Caco-2 (cell line): ENCODE data around the gene USP24. TPM values are rescaled to one million over a fixed set of nuclear protein-coding genes. Genes with fewer than 3 reads are reported as not detected.

Experiments used
- BruUV-seq: library from RNA; stranded (reverse); fragments of 400-500 nt; replicated peaks from 2 replicates; lab custom pipeline; 2021; lab: Mats Ljungman, UMichigan
- CTCF ChIA-PET: fragments of 300-600 bp; sonication (Branson Sonifier 250); formaldehyde crosslinking; loops from one replicate; lab custom pipeline; 2022; ENCODE audit warnings: antibody characterized with exemption; lab: Charles Lee
- POLR2A ChIA-PET: fragments of 300-600 bp; sonication (Branson Sonifier 250); formaldehyde crosslinking; loops from one replicate; lab custom pipeline; 2022; ENCODE audit warnings: antibody characterized with exemption; lab: Charles Lee
- DNase-seq, 2 experiments: peaks; one replicate each; pipeline versions ENCODE4 v3.0.0 to v3.0.0-alpha.2; 2020 to 2022
- H3K27me3 ChIP-seq: replicated peaks from 2 replicates; pipeline ENCODE4 v1.6.0; 2011; ENCODE audit warnings: low read length; ENCODE audit not compliant: control insufficient read depth, insufficient read depth
- H3K36me3 ChIP-seq: 2 replicates; pipeline ENCODE4 v1.5.1; 2011; ENCODE audit warnings: low read length; ENCODE audit not compliant: control insufficient read depth, insufficient read depth
- H3K4me1 ChIP-seq: fragments of 250-450 bp; sonication (Bioruptor Pico); 2 replicates; pipeline ENCODE4 v1.5.1; 2020; ENCODE audit warnings: mild to moderate bottlenecking
- H3K4me3 ChIP-seq: 2 replicates; pipeline ENCODE4 v1.5.1; 2011; ENCODE audit warnings: low read depth, mild to moderate bottlenecking, control low read depth, low read length
- H3K9me3 ChIP-seq: fragments of 250-450 bp; sonication (Bioruptor Pico); 2 replicates; pipeline ENCODE4 v1.5.1; 2020; ENCODE audit warnings: mild to moderate bottlenecking, moderate library complexity
- H3K27ac Mint-ChIP-seq: one replicate; pipeline ENCODE4 v1.8.0; 2022; ENCODE audit warnings: mixed read lengths; ENCODE audit not compliant: unreplicated experiment
- H3K27me3 Mint-ChIP-seq: one replicate; pipeline ENCODE4 v1.8.0; 2022; ENCODE audit warnings: mixed read lengths; ENCODE audit not compliant: insufficient read depth, unreplicated experiment
- H3K36me3 Mint-ChIP-seq: one replicate; pipeline ENCODE4 v1.8.0; 2022; ENCODE audit warnings: mild to moderate bottlenecking, mixed read lengths; ENCODE audit not compliant: insufficient read depth, unreplicated experiment
- H3K4me1 Mint-ChIP-seq: one replicate; pipeline ENCODE4 v1.8.0; 2022; ENCODE audit warnings: low read depth, mixed read lengths; ENCODE audit not compliant: unreplicated experiment
- H3K4me3 Mint-ChIP-seq: one replicate; pipeline ENCODE4 v1.8.0; 2022; ENCODE audit warnings: mild to moderate bottlenecking, moderate library complexity, mixed read lengths; ENCODE audit not compliant: unreplicated experiment
- H3K9me3 Mint-ChIP-seq: one replicate; pipeline ENCODE4 v1.8.0; 2022; ENCODE audit warnings: mixed read lengths; ENCODE audit not compliant: unreplicated experiment
- intact Hi-C: fragments of 100-400 bp; cut with micrococcal nuclease; formaldehyde crosslinking; loops from one replicate; pipeline ENCODE4 v1.10.0; 2022; ENCODE audit not compliant: unreplicated experiment
- total RNA-seq: library from RNA; stranded (reverse); gene quantifications from 2 replicates; pipeline ENCODE4 v1.2.3, GENCODE V29; 2022
- TF ChIP-seq, protein P1 (sequence below), 2 experiments: fragments of 200-600 bp in 1 of 2; IDR thresholded peaks; 1 replicate in 1 of 2; 2 replicates in 1 of 2; pipeline versions ENCODE4 v1.5.1 to v1.8.0; 2011 to 2022; ENCODE audit warnings: antibody characterized with exemption in 1 of 2, control low read depth in 1 of 2, inconsistent platforms in 1 of 2, low read depth in 1 of 2, low read length in 1 of 2, mild to moderate bottlenecking in 1 of 2, moderate library complexity in 1 of 2; ENCODE audit not compliant: insufficient read depth in 1 of 2, severe bottlenecking in 1 of 2, unreplicated experiment in 1 of 2

The USP24 gene
- total RNA-seq, 1 experiment from 2014 or later: 34.7 TPM

DNA sequence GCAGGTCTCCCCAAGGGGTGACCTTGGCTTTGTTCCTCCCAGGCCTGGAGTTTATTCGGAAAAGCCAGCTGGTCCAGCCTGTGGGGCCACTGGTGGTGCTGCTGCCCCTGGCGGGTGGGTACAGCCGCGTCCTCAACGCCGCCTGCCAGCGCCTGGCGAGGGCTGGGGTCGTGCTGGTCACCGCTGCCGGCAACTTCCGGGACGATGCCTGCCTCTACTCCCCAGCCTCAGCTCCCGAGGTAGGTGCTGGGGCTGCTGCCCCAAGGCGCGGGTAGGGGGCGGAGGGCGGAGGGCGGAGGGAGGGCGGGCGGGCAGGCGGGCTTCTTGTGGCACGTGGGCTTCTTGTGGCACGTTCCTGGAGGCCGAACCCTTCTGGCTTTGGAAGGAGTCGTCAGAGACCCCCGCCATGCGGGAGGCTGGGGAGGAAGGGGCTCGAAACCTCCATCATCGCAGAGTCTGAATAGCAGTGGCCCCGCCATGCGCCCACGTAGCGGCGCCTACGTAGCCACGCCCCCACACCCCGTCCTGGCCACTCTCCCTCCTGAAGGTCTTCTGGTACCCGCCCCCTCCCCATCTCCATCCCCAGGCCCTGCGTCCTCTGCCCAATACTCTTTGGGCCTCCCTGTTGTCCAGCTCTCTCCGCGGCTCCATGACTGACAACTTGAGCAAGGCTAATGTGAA is 159.1 kb downstream of the USP24 start:
- Histone ChIP-seq H3K9me3 (no peaks in the 10 kb centered on the region), H3K4me3 (no peak overlapping the region), H3K36me3 (no peaks in the 10 kb centered on the region; the same call in none of the 2 replicates), H3K27me3 (no peaks in the 10 kb centered on the region), H3K4me1 (no peaks in the 10 kb centered on the region)
- no TSS peak for BruUV-seq
- Mint-ChIP-seq H3K9me3 (no peaks in the 10 kb centered on the region), H3K4me3 (no peak overlapping the region), H3K27ac (no peak overlapping the region), H3K36me3 (peaks cover 32% of the 10 kb centered on the region), H3K4me1 (no peaks in the 10 kb centered on the region), H3K27me3 (no peaks in the 10 kb centered on the region)
- ChIA-PET CTCF (no interaction called here), POLR2A (no interaction called here)
- DNase-seq: peak in 1 of 2 experiments; percentile 12
- TF ChIP-seq, protein P1, sequence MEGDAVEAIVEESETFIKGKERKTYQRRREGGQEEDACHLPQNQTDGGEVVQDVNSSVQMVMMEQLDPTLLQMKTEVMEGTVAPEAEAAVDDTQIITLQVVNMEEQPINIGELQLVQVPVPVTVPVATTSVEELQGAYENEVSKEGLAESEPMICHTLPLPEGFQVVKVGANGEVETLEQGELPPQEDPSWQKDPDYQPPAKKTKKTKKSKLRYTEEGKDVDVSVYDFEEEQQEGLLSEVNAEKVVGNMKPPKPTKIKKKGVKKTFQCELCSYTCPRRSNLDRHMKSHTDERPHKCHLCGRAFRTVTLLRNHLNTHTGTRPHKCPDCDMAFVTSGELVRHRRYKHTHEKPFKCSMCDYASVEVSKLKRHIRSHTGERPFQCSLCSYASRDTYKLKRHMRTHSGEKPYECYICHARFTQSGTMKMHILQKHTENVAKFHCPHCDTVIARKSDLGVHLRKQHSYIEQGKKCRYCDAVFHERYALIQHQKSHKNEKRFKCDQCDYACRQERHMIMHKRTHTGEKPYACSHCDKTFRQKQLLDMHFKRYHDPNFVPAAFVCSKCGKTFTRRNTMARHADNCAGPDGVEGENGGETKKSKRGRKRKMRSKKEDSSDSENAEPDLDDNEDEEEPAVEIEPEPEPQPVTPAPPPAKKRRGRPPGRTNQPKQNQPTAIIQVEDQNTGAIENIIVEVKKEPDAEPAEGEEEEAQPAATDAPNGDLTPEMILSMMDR (IDR thresholded peaks at IDR 0.05; ENCODE audit: insufficient read depth in 1 of 2, low read depth in 1 of 2, low read length in 1 of 2, severe bottlenecking in 1 of 2, unreplicated experiment in 1 of 2): no peak
- intact Hi-C loops: no loop called here

- Histone ChIP-seq H3K4me1 (no peaks in the 10 kb centered on the region), H3K9me3 (no peaks in the 10 kb centered on the region), H3K4me3 (no peak overlapping the region), H3K36me3 (no peaks in the 10 kb centered on the region; the same call in 1 of the 2 replicates), H3K27me3 (no peaks in the 10 kb centered on the region)
- Mint-ChIP-seq H3K9me3 (no peaks in the 10 kb centered on the region), H3K36me3 (peaks cover 27% of the 10 kb centered on the region), H3K27ac (no peak overlapping the region), H3K4me3 (no peak overlapping the region), H3K4me1 (no peaks in the 10 kb centered on the region), H3K27me3 (no peaks in the 10 kb centered on the region)
- TF ChIP-seq, protein P1 (IDR thresholded peaks at IDR 0.05; ENCODE audit: insufficient read depth in 1 of 2, low read depth in 1 of 2, low read length in 1 of 2, severe bottlenecking in 1 of 2, unreplicated experiment in 1 of 2): no peak
- ChIA-PET POLR2A (interaction anchor here (0.6 kb wide), 1 partner anchor 188 kb away, joined by 3 read pairs; no protein-coding TSS in a partner anchor), CTCF (no interaction called here)
- no TSS peak for BruUV-seq
- intact Hi-C loops: no loop called here
- DNase-seq: peak in 1 of 2 experiments; percentile 9
These were observed 159.9 kb downstream of the USP24 start for GRCh38 chr1:55055084-55055882.

GRCh38 chr1:55054396-55054795 is 160.8 kb downstream of the USP24 start:
- no peaks in the 10 kb centered on the region for H3K4me1 ChIP-seq
- Mint-ChIP-seq H3K27me3 (no peaks in the 10 kb centered on the region), H3K9me3 (no peaks in the 10 kb centered on the region), H3K4me1 (no peaks in the 10 kb centered on the region), H3K36me3 (peaks cover 22% of the 10 kb centered on the region), H3K27ac (no peak overlapping the region), H3K4me3 (no peak overlapping the region)
- no peaks in the 10 kb centered on the region for H3K27me3 ChIP-seq
- no peaks in the 10 kb centered on the region; the same call in 1 of the 2 replicates for H3K36me3 ChIP-seq
- CTCF ChIA-PET: no interaction called here
- POLR2A ChIA-PET: no interaction called here
- BruUV-seq: no TSS peak
- H3K9me3 ChIP-seq: no peaks in the 10 kb centered on the region
- intact Hi-C loops: no loop called here
- TF ChIP-seq, protein P1 (IDR thresholded peaks at IDR 0.05; ENCODE audit: insufficient read depth in 1 of 2, low read depth in 1 of 2, low read length in 1 of 2, severe bottlenecking in 1 of 2, unreplicated experiment in 1 of 2): no peak
- no peak overlapping the region for H3K4me3 ChIP-seq
- peak in 1 of 2 experiments; percentile 16 for DNase-seq
